HEK293 (cell line): Measurements from ENCODE around the gene RIPK1.
A peak's percentile ranks its signal among the peaks of the same experiment; 100 is the strongest.

Source experiments
- CTCF ChIA-PET: fragments of 350-600 bp; formaldehyde crosslinking; extraction: SDS; loops from one replicate; lab custom pipeline; 2021; ENCODE audit warnings: antibody characterized with exemption; lab: Yijun Ruan, JAX
- POLR2A ChIA-PET: fragments of 300-600 bp; formaldehyde crosslinking; extraction: SDS; loops from one replicate; lab custom pipeline; 2020; ENCODE audit warnings: antibody characterized with exemption, inconsistent platforms; lab: Yijun Ruan, JAX
- H3K27ac ChIP-seq: fragments of 200-500 bp; sonication (Bioruptor generic); 2 replicates; pipeline ENCODE4 v1.5.1; 2014; ENCODE audit warnings: low read depth, low read length, control low read depth, inconsistent platforms; ENCODE audit errors: extremely low read depth
- H3K36me3 ChIP-seq, 2 experiments: fragments of 200-500 bp in 1 of 2; sonication (Bioruptor generic) in 1 of 2; 1 replicate in 1 of 2; 2 replicates in 1 of 2; pipeline ENCODE4 v1.5.1; 2014 to 2017; ENCODE audit warnings: inconsistent platforms in 2 of 2, low read length in 2 of 2; ENCODE audit not compliant: control insufficient read depth in 2 of 2, insufficient read depth in 1 of 2
- H3K4me1 ChIP-seq: fragments of 200-500 bp; sonication (Bioruptor generic); 2 replicates; pipeline ENCODE4 v1.5.1; 2014; ENCODE audit warnings: mild to moderate bottlenecking, low read length, inconsistent platforms; ENCODE audit not compliant: control insufficient read depth, insufficient read depth
- H3K4me3 ChIP-seq: 2 replicates; pipeline ENCODE4 v1.5.1; 2011; ENCODE audit warnings: low read depth, mild to moderate bottlenecking, control low read depth, low read length, moderate library complexity
- H3K9me3 ChIP-seq: fragments of 200-500 bp; sonication (Bioruptor generic); 2 replicates; pipeline ENCODE4 v1.5.1; 2014; ENCODE audit warnings: low read depth, low read length, inconsistent platforms; ENCODE audit not compliant: control insufficient read depth, insufficient read depth
- GLIS2 ChIP-seq: fragments of 450-650 bp; formaldehyde crosslinking; IDR thresholded peaks from 2 replicates; pipeline ENCODE4 v1.5.1; 2016; ENCODE audit warnings: missing biosample characterization, missing genetic modification characterization
- IKZF3 ChIP-seq: fragments of 450-650 bp; IDR thresholded peaks from 2 replicates; pipeline ENCODE4 v1.5.0; 2018; ENCODE audit warnings: missing biosample characterization, mild to moderate bottlenecking, missing genetic modification characterization, moderate library complexity
- KLF1 ChIP-seq: fragments of 450-650 bp; formaldehyde crosslinking; IDR thresholded peaks from 2 replicates; pipeline ENCODE4 v1.5.1; 2016; ENCODE audit warnings: missing biosample characterization, missing genetic modification characterization
- KLF17 ChIP-seq: fragments of 450-650 bp; formaldehyde crosslinking; IDR thresholded peaks from 2 replicates; pipeline ENCODE4 v1.5.1; 2016; ENCODE audit warnings: missing biosample characterization, missing genetic modification characterization
- MZF1 ChIP-seq: fragments of 450-650 bp; formaldehyde crosslinking; IDR thresholded peaks from 2 replicates; pipeline ENCODE4 v1.5.1; 2017; ENCODE audit warnings: missing biosample characterization, missing genetic modification characterization, borderline replicate concordance
- PBX3 ChIP-seq: sonication (generic); formaldehyde crosslinking; IDR thresholded peaks from 2 replicates; pipeline ENCODE4 v1.8.1; 2022; ENCODE audit warnings: mild to moderate bottlenecking, moderate library complexity, missing genetic modification reagents
- PRDM4 ChIP-seq: fragments of 450-650 bp; formaldehyde crosslinking; IDR thresholded peaks from 2 replicates; pipeline ENCODE4 v1.5.1; 2017; ENCODE audit warnings: missing biosample characterization, missing genetic modification characterization
- SCRT2 ChIP-seq: fragments of 450-650 bp; formaldehyde crosslinking; IDR thresholded peaks from 2 replicates; pipeline ENCODE4 v1.5.1; 2016; ENCODE audit warnings: missing biosample characterization, missing genetic modification characterization
- SP7 ChIP-seq: fragments of 450-650 bp; formaldehyde crosslinking; IDR thresholded peaks from 2 replicates; pipeline ENCODE4 v1.5.1; 2016; ENCODE audit warnings: missing biosample characterization, missing genetic modification characterization
- ZBTB11 ChIP-seq: fragments of 450-650 bp; formaldehyde crosslinking; conservative IDR thresholded peaks from 2 replicates; pipeline ENCODE4 v1.5.1; 2016; ENCODE audit warnings: low read depth, missing biosample characterization, missing genetic modification characterization
- ZBTB21 ChIP-seq: fragments of 450-650 bp; formaldehyde crosslinking; IDR thresholded peaks from 2 replicates; pipeline ENCODE4 v1.5.1; 2017; ENCODE audit warnings: missing biosample characterization, missing genetic modification characterization
- ZFP41 ChIP-seq: fragments of 450-650 bp; formaldehyde crosslinking; IDR thresholded peaks from 2 replicates; pipeline ENCODE4 v1.5.1; 2016; ENCODE audit warnings: missing biosample characterization, missing genetic modification characterization, borderline replicate concordance
- ZNF10 ChIP-seq: fragments of 450-650 bp; formaldehyde crosslinking; IDR thresholded peaks from 2 replicates; pipeline ENCODE4 v1.5.1; 2017; ENCODE audit warnings: missing biosample characterization, missing genetic modification characterization
- ZNF157 ChIP-seq: fragments of 450-650 bp; formaldehyde crosslinking; IDR thresholded peaks from 2 replicates; pipeline ENCODE4 v1.5.1; 2016; ENCODE audit warnings: missing biosample characterization, missing genetic modification characterization
- ZNF221 ChIP-seq: fragments of 450-650 bp; formaldehyde crosslinking; IDR thresholded peaks from 2 replicates; pipeline ENCODE4 v1.5.1; 2017; ENCODE audit warnings: missing biosample characterization, missing genetic modification characterization, borderline replicate concordance
- ZNF274 ChIP-seq, 2 experiments: fragments of 200-500 bp in 1 of 2; fragments of 450-650 bp in 1 of 2; sonication (Bioruptor generic) in 1 of 2; formaldehyde crosslinking in 1 of 2; IDR thresholded peaks; 2 replicates each; pipeline versions ENCODE4 v1.5.1 to v1.6.1; 2014 to 2016; ENCODE audit warnings: borderline replicate concordance in 1 of 2, inconsistent platforms in 1 of 2, low read length in 1 of 2, missing biosample characterization in 1 of 2, missing genetic modification characterization in 1 of 2
- ZNF449 ChIP-seq: fragments of 450-650 bp; formaldehyde crosslinking; IDR thresholded peaks from 2 replicates; pipeline ENCODE4 v1.5.1; 2017; ENCODE audit warnings: missing biosample characterization, mild to moderate bottlenecking, missing genetic modification characterization, moderate library complexity
- ZNF501 ChIP-seq: fragments of 450-650 bp; formaldehyde crosslinking; IDR thresholded peaks from 2 replicates; pipeline ENCODE4 v1.5.1; 2016; ENCODE audit warnings: missing biosample characterization, missing genetic modification characterization
- ZNF561 ChIP-seq: fragments of 450-650 bp; IDR thresholded peaks from 2 replicates; pipeline ENCODE4 v1.5.1; 2018; ENCODE audit warnings: missing biosample characterization, missing genetic modification characterization, borderline replicate concordance
- ZNF629 ChIP-seq: fragments of 450-650 bp; formaldehyde crosslinking; IDR thresholded peaks from 2 replicates; pipeline ENCODE4 v1.5.1; 2017; ENCODE audit warnings: missing biosample characterization, missing genetic modification characterization
- ZNF654 ChIP-seq: fragments of 450-650 bp; formaldehyde crosslinking; IDR thresholded peaks from 2 replicates; pipeline ENCODE4 v1.5.1; 2016; ENCODE audit warnings: low read depth, missing biosample characterization, missing genetic modification characterization
- ZNF660 ChIP-seq: fragments of 450-650 bp; IDR thresholded peaks from 2 replicates; pipeline ENCODE4 v1.5.1; 2018; ENCODE audit warnings: missing biosample characterization, mild to moderate bottlenecking, missing genetic modification characterization
- ZNF843 ChIP-seq: fragments of 450-650 bp; formaldehyde crosslinking; IDR thresholded peaks from 2 replicates; pipeline ENCODE4 v1.5.1; 2016; ENCODE audit warnings: missing biosample characterization, missing genetic modification characterization
- ZSCAN18 ChIP-seq: fragments of 450-650 bp; formaldehyde crosslinking; IDR thresholded peaks from 2 replicates; pipeline ENCODE4 v1.5.1; 2016; ENCODE audit warnings: missing biosample characterization, missing genetic modification characterization
- ZSCAN23 ChIP-seq: fragments of 450-650 bp; formaldehyde crosslinking; IDR thresholded peaks from 2 replicates; pipeline ENCODE4 v1.5.1; 2016; ENCODE audit warnings: missing biosample characterization, missing genetic modification characterization

Gene RIPK1

GRCh38 chr6:3118353-3119039 is 50.2 kb downstream of the RIPK1 start, which contains the start of gene BPHL:
Gene BPHL, plus strand, starts transcription at chr6:3118711. Its CDS starts 30 bp downstream, at chr6:3118741.
- Histone ChIP-seq H3K27ac (peak within 1 kb of the TSS; percentile 87), H3K4me1 (0 out of 2 replicates have a peak, but pooled peaks cover 3% of the 10 kb centered on the region), H3K36me3 (peaks cover under 1 to 19% of the 10 kb centered on the region in 2 experiments), H3K4me3 (peak within 1 kb of the TSS; percentile 94), H3K9me3 (no peaks in the 10 kb centered on the region)
- ChIA-PET CTCF (interaction anchor here (0.6 to 1.0 kb wide), 2 partner anchors 129 to 315 kb away, joined by 3 read pairs; no protein-coding TSS in a partner anchor), POLR2A (interaction anchor here (0.5 to 1.0 kb wide), 11 partner anchors 9 to 146 kb away, joined by 3 to 6 read pairs (median 3); partner anchors contain the start of genes NQO2 and TUBB2A)
- TF ChIP-seq ZNF660 (tag by site-specific recombination) = peak; percentile 33; the same call in 1 of the 2 replicates
- TF ChIP-seq ZSCAN18 (tag by site-specific recombination) = no peak
- TF ChIP-seq ZNF561 (tag by site-specific recombination) = no peak; the same call in 1 of the 2 replicates
- peak; percentile 65; the same call in 1 of the 2 replicates for TF ChIP-seq ZNF629 (tag by site-specific recombination)
- TF ChIP-seq ZNF10 (tag by site-specific recombination) = no peak
- TF ChIP-seq ZNF843 (tag by site-specific recombination) = 0 out of 2 replicates have a peak, but pooled peaks have one; percentile 36
- no peak for TF ChIP-seq ZNF654
- TF ChIP-seq ZNF501 (tag by site-specific recombination) = no peak
- no peak for TF ChIP-seq PRDM4 (tag by site-specific recombination)
- peak; percentile 82 for TF ChIP-seq SCRT2 (tag by site-specific recombination)
- no peak; the same call in 1 of the 2 replicates for TF ChIP-seq ZBTB11 (tag by site-specific recombination)
- no peak for TF ChIP-seq MZF1
- TF ChIP-seq ZSCAN23 (tag by site-specific recombination) = no peak
- TF ChIP-seq ZBTB21 = no peak
- TF ChIP-seq IKZF3 (tag by site-specific recombination) = no peak; the same call in 1 of the 2 replicates
- no peak for TF ChIP-seq ZNF449 (tag by site-specific recombination)
- peak; percentile 56; the same call in 1 of the 2 replicates for TF ChIP-seq SP7 (tag by site-specific recombination)
- 0 out of 2 replicates have a peak, but pooled peaks have one; percentile 37 for TF ChIP-seq KLF17
- TF ChIP-seq PBX3 (CRISPR knock-in tag) = peak; percentile 64
- TF ChIP-seq ZNF221 (tag by site-specific recombination) = no peak
- TF ChIP-seq ZNF157 (tag by site-specific recombination) = no peak
- TF ChIP-seq GLIS2 (tag by site-specific recombination) = no peak
- TF ChIP-seq ZFP41 (tag by site-specific recombination) = no peak
- peak; percentile 98 for TF ChIP-seq KLF1 (tag by site-specific recombination)
- no peak for TF ChIP-seq ZNF274 (IDR thresholded peaks at IDR 0.05; ENCODE audit: low read length)
- TF ChIP-seq ZNF274 (tag by site-specific recombination; IDR thresholded peaks at IDR 0.05; ENCODE audit: borderline replicate concordance) = no peak
